HTR-8/SVneo (cell line): ENCODE data around the gene RHBDL1.

ENCODE experiments used
- DNase-seq: peaks from one replicate; pipeline ENCODE4 v3.0.0; 2011; ENCODE audit warnings: low spot score, mixed read lengths; ENCODE audit not compliant: insufficient read length
- FAIRE-seq: peaks from 2 replicates; lab custom pipeline; 2011; peaks lifted over from hg19 to GRCh38; lab: Jason Lieb, UNC

The RHBDL1 gene

DNA sequence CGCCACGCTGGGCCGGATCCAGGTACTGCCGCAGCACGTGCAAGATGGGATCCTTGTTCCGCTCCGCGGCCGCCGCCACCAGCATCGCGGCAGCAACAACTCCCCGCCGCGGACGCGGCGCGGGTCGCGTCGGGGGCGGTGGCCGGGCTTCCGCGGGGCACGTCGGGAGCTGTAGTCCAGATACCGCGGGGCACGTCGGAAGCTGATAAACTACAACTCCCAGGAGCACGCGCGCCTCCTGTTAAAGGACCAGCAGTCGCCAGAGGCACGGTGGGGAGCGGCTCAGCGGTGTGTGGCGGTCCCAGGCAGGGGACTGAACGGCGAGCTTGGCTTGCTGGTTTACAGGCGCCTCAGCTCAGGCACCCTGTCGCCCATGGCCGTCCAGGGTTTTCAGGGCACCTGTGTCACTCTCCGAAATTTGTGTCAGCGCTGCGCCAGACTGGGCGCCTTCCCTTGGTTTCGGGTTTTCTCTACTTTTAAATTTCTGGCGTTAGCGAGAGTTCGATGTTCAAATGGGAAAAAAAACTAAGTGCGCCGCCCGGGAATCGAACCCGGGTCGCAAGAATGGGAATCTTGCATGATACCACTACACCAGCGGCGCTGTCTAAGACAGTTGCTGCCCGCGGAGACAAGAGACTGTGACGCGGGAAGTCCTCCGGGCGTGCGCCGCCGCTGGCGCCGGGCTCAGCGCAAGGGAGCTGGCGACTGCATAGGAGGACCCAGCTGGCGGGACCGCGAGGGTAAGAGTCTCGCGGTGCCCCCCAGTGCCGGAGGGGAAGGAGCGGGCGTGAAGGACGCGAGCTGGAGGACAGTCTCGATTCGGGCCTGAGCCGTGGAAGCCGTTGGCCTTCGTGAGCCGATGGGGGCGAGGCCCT lies 39.0 kb upstream of the RHBDL1 start, which contains the start of gene METTL26:
Gene METTL26 (minus strand): TSS at position 100 of the 875 bp plus-strand sequence. CDS start 15 bp downstream, at position 85.
- peak; percentile 97 for FAIRE-seq

DNA sequence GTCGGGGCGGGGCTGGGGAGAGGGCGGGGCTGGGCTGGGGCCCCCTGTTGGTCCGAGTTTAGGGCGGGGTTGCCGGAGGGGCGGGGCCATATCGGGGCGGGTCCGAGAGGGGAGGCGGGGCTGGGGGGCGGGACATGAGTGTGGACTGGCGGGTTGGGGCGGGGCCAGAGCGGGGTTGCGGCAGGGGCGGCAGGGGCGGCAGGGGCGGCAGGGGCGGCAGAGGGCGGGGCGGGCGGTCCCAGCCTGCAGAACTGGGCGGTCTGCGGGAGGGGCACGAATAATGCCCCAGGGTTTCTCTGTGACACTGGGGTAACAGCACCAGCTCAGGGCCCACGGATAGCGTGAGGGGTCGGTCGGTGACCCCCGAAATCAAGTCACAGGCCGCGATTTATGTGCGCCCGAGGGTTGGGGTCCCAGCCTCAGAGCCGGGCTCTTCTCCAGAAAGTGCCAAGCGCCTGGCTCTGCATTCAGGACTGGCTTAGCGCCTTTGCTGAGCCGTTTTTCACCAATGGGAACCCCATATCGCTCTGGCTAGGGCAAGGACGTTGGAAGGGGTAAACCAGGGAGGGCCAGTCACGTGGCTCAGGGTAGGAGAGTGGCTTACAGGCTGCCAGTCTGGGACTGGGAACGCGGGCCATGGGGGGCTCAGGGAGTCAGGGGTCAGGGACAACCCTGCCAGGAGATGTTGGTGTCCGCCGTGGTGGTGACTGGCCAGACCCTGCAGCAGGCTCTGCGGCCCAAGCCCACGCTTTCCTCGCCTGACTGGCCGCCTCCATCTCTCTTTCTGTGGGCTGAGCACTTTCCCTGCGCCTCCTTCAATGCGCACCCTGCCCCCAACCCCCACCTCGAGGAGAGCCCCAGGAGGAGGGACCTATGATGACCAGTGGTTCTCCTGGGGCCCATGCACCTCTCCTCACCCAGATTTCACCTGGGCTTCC lies 38.1 kb upstream of the RHBDL1 start:
- DNase-seq (peak; percentile 97), FAIRE-seq (peak; percentile 26)

More for the DNA sequence above, 39.0 kb upstream of the RHBDL1 start, which contains the start of gene METTL26:
- peak; percentile 95 for DNase-seq

DNA sequence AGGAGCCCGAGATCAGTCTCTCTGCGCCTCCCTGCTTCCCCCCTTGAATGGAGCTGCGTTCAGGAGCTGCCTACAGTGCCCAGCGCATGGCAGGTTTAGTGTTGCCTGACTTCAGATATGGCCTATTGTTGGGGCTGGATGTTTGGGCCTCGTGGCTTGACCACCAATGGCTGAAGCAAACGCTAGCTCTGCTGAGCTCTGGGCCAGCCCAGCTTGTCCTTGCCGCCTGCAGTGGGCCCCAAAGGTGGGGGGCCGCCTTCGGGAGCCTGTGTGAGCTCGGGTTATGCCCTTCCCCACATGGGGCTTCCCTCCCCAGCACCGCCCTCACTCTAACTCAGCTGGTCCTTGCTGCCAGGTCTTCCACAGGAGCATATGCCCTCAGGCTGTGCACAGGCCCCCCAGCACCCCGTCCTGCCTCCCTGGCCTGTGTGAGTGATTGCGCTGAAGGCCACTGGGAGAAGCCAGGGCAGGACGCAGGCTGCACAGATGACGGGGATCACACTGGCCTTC lies 37.4 kb upstream of the RHBDL1 start:
- FAIRE-seq (no peak), DNase-seq (no peak)

DNA sequence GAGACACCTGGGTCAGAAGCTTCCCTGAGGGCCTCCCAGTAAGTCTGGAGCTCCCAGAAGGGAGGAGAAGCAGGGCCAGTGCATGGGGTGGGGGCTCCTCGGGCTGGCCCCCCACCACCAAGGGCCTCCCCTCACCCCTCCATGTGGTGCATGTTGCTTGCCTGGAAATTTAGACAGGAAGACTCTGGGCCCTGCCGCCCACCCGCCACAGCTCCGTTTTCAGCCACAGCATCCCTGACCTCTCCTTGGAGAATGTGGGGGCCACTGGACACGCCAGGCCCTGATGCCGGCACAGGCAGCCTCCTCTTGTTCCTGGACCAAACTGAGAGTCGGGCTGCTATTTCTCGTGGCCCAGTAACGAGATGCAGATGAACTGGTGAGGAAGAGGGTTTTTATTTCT lies 36.6 kb upstream of the RHBDL1 start:
- FAIRE-seq (no peak), DNase-seq (no peak)

DNA sequence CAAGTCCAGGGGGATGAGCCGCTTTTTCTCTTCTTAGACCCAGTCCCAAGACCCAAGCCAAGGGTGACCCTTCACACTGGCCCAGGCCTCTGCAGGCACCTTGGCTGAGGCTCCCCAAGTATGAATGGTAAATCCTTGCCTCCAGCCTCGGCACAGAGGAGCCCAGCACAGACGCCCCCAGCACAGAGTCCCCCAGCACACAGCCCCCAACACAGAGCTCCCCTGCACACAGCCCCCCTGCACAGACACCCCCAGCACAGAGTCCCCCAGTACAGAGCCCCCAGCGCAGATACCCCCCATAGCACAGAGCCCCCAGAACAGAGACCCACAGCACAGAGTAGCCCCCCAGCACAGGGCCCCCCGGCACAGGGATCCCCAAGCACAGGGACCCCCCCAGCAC lies 34.9 kb upstream of the RHBDL1 start:
- DNase-seq (no peak), FAIRE-seq (no peak)

DNA sequence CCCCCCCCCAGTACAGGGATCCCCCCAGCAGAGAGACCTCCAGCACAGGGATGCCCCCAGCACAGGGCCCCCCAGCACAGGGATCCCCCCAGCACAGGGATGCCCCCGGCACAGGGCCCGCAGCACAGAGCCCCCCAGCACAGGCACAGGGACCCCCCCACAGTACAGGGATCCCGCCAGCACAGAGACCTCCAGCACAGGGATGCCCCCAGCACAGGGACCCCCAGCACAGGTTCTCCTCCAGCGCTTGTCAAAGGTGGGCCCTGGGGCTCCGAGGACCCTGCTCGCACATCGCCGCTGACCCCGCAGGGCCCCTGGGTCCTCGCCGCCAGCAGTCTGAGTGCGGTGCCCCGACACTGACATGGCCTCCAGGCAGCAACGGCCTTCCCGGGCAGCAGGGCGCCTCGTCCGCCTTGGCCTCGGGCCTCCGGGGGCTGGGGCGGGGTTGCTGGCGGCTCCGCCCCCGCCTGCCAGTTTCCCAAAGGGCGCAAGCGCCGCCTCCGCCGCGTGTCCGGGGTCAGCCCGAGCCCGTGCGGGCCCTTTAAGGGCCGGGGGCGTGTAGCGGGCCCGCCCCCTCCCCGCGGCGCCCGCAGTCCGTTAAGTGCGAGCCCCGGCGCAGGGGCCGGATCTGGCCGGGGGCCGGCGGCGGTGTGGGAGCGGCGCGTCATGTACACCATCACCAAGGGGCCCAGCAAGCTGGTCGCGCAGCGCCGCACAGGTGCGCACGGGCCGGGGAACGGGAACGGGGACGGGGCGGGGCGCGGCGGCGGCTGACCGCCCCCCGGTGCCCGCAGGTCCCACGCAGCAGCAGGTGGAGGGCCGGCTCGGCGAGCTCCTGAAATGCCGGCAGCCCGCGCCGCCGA lies 33.9 kb upstream of the RHBDL1 start, which contains the start of gene MCRIP2:
Gene MCRIP2 (plus strand): TSS at position 503 of the 863 bp plus-strand sequence. CDS start 164 bp downstream, at position 667.
- peak; percentile 95 for FAIRE-seq
- peak; percentile 85 for DNase-seq

DNA sequence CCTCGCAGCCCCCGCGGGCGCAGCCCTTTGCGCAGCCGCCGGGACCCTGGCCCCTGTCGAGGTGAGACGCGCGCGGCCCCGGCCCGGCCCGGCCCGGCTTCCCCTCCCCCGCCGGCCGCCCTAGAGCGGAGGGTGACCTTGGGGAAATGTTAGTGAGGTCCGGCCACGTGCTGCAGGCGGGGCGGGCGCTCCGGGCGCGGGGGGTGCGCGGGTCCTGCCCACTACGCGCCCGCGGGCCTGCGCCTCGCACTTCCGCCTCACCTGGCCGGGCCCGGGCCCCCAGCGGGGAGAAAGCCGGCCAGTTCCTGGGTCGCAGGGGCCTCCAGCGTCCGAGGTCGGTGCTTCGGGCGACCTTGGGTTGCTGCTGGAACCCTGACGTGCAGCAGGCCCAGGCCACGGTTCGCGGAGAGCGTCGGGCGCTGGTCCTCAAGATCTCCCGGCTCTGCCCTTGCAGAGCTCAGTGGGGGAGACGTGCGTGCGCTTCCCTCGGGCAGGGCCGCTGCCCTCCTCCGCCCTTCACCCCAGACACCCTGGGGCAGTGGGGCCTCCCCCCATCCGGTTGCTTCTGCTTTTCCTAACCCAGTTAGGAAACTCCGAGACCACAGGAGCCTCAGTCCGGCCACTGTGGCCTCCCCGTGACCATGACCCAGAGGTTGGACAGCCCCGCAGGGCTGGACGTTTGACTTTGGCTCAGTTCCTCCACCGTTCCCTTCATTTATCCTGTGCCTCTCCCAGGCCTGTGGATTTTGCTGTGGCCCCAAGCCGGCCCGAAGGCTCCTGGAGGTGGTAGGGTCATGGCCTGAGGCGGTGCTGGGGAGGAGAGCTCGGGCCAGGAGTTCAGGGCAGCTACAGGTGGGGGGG lies 33.1 kb upstream of the RHBDL1 start:
- FAIRE-seq (no peak), DNase-seq (no peak)

DNA sequence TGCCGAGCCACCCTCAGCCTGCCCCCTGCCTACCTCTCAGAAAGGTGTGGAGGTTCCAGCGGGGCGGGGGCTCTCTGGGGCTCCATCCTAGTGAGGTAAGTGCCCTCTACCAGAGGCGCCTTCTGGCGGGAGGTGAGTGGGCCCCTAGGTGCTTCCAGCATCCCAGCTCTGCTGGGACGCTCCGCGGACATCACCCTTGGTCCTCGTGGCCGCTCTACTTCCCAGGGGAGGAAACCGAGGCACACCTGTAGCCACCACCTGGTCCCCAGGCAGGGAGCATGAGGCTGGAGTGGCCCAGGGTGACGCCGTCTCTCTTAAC lies 32.5 kb upstream of the RHBDL1 start:
- no peak for DNase-seq
- no peak for FAIRE-seq

DNA sequence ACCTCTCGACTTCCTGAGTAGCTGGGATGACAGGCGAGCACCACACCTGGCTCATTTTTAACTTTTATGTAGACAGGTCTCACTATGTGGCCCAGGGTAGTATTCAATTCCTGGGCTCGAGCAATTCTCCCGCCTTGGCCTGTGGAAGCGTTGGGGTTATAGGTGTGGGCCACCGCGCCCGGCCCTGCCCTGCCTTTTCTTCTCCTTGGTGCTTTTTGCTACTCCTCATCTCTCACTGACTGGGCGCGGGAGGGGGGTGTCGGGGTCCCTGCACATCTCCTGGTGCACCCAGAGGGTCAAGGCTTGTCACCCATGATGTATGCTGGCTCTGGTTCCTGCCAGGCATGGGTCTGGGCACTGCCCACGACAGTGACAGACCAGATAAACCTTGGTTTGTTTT lies 30.9 kb upstream of the RHBDL1 start:
- DNase-seq: no peak
- FAIRE-seq: no peak

DNA sequence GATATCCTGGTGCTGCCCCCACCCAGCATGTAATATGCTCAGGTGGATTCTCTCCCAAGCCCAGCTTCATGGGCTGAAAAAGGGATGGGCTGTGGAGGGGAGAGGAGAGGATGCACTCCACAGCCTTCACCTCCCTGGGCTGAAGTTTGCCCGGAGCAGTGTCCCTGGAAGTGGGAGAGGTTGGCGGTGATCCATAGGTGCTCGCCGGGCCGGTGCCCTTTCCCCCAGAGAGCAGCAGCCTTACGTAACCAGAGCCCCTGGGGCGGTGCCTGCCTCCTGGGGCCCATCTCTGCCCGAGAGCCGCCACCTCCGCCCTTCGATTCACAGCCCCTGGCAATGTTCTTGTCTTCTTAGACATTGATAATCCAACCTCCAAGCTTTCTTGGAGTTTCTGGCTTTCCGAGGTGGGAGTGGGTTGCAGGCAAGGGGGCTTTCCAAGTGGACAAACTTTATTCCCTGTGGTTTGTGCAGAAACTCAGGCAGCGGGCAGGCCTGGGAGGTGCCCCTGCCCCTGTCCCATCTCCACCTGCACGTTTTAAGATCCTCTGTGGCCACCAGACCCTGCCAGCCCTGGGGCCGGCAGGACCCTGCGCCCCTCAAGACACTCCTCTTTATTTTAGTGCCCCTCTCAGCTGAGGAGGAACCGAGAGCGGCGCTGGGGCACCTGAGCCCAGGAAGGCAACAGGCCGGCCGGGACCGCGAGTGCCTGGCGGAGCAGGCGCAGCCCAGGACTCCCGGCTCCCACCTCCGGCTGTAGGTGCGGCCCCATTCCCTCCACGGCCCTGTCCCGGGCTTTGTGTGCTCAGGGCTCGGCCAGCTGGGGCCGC lies 29.4 kb upstream of the RHBDL1 start:
- no peak for FAIRE-seq
- DNase-seq: no peak

DNA sequence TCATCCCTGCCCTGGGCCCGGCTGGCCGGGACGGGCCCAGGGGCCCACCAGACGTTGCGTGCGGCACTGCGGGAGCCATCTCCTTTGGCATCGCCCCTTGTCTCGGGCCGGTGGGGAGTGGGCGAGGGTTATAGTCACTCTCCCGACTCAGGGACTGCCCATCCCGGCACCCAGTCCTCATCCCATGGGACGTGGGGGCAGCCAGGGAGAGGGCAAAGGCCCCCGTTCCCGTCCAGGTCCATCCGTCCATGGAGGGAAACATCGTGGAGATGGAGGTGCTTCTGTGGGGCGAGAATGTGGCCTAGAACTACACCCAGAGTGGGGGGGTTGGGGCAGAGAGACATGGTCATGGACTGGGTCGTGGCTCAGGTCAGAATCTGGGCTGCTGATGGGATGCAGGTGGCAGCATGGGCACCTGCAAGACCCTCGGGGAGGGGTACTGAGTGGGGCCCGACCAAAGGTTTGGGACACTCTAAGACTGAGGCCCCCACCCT lies 28.7 kb upstream of the RHBDL1 start:
- DNase-seq (no peak), FAIRE-seq (no peak)

DNA sequence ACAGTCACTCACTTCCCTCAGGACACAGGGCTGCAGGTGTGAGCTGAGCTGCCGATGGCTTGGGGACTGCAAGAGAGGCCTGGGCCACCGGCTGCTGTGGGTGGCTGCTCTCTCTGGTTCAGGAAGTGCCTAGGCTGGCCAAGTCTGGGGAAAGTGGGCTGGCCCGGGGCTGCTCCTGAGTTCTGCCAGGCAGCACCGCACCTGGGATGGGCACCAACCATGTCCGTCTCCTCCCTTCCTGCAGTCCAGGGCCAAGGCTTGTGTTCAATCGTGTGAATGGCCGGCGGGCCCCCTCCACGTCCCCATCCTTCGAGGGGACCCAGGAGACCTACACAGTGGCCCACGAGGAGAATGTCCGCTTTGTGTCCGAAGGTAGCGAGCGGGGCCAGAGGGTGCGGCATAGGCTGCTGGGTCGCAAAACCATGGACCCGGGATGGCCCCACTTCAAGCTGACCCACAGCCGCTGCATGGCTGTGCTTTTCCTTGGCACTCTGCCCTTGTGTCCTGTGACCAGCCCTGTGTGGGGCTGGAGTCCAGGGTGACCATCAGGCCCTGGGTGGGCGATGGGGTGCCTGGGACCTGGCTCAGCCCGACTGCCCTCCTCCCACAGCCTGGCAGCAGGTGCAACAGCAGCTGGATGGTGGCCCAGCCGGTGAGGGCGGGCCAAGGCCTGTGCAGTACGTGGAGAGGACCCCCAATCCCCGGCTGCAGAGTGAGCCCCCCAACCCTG lies 28.1 kb upstream of the RHBDL1 start:
- no peak for DNase-seq
- no peak for FAIRE-seq

DNA sequence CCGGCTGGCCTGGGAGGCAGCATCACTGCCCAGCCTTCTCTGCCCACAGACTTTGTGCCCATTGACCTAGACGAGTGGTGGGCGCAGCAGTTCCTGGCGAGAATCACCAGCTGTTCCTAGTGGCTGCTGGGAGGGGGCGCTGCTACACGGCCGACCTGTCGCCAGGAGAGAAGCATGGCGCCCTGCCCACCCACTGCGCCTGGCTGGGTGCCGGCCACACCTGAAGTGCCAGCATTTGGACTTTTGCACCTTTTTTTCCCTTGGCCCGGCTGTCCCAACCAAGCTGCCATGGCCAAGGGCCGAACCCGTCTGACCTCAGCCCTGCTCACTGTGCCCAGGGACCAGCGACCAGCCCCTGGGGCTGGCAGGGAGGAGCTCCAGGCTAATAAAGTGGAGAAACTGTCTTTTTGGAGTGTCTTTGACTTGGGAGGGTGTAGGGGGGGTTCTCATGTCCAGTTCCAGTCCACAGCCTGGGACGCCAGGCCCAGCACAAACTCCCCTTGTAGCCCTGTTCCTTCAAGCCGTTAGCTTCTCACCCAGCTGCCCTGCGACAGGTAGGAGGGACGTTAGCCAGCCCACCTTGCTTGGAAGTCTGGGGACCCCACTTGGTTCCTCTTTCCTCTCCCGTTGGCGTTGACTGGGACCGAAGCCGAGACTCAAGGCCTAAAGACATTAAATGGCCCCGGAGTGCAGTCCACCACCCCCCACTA lies 27.2 kb upstream of the RHBDL1 start:
- DNase-seq (no peak), FAIRE-seq (peak; percentile 40)

DNA sequence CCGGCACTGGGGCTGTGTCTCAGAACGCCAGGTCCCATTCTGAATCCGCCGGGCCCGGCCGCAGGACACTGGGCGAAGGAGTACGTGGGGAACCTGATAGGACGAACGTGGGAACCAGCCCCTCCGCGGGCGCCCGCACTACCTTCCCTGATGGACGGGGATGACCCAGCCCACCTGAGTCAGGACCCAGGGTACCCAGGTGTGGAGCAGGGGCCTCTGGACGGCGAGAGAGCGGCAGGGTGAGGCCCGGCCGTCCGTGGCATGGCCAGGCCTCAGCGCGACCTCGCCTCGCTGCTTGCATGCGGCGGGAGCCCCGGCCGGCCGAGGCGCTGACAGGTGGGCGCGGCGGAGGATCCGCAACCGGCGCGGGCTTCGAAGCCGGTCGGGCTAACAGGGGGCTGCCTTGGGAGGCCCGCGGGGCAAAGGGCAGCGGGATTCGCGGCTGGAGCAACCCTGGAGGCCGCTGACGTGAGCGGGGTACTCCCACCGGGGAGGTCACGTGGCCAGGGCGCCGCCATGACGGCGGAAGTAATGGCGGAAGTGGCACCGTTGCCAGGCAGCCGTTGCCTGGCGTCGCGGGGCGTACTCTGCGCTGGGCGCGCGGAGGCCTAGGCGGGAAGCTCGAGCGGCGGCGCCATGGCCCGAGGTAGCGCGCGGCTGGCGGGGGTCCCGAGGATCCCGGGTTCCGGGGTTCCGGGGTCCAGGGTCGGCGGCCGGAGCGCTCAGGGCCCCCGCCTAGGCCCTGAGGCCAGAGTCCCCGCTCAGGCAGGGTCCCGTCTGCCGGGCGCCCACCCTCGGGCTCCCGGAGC lies 26.5 kb upstream of the RHBDL1 start, which contains the start of gene WDR90:
Gene WDR90 (plus strand): TSS at position 585 of the 809 bp plus-strand sequence. CDS start 52 bp downstream, at position 637.
- DNase-seq (peak; percentile 96), FAIRE-seq (peak; percentile 99)

DNA sequence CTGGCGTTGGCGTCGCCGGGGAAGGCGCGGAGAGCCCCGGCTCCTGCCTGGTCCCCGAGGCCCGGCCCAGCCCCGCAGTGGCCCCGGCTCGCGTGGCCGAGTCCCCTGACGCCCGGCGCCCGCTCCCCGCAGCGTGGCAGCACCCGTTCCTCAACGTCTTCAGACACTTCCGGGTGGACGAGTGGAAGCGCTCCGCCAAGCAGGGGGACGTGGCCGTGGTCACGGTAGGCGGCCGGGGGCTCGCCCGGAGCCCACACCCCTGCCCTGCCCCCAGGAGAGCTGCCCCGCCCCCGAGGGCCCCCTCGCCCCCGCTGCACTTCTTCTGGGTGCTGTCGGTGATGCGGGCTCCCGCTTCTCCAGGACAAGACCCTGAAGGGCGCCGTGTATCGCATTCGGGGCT lies 25.8 kb upstream of the RHBDL1 start:
- no peak for FAIRE-seq
- DNase-seq: no peak

DNA sequence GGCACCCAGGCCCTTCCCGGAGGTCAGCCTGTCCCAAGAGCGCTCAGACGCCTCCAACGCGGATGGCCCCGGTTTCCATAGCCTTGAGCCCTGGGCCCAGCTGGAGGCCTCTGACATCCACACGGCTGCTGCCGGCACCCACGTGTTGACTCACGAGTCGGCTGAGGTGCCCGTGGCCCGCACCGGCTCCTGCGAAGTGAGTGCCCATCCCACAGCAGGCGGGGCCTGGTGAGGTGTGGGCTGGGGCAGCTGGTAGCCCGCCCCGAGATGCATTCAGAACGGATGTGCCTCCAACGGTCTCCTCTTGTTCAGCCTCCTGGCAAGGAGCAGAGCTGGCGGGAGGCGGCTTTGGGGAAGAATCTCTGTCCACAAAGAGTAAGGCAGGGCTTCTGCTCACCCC lies 23.6 kb upstream of the RHBDL1 start:
- no peak for FAIRE-seq

More for the DNA sequence above, 23.6 kb upstream of the RHBDL1 start:
- DNase-seq: no peak
